Ecto neural progenitor cell (in vitro differentiated cells): ENCODE results near the gene SRL.
"Not testable (repeated sequence)": the region's sequence is repeated elsewhere in the genome, so short reads cannot be mapped to it uniquely, and the experiment has no call there.

Experiments
- DNase-seq: peaks from one replicate; pipeline ENCODE4 v3.0.0-alpha.2; 2018; ENCODE audit warnings: low spot score

Gene SRL

GRCh38 chr16:4226251-4227039 is 15.4 kb downstream of the SRL start:
- DNase-seq = no peak

DNA sequence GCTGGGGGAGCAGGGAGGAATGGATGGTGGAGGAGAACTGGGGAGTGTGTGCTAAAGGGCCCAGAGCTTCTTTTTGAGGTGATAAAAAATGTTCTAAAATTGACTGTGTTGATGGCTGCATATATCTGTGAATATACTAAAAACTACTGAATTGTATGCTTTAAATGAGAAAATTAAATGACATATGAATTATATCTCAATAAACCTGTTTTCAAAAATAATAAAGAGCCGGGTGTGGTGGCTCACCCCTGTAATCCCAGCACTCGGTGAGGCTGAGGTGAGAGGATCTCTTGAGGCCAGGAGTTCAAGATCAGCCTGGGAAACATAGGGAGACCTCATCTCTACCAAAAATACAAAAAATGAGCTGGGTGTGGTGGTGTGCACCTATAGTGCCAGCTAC is 16.8 kb downstream of the SRL start:
- no peak for DNase-seq

DNA sequence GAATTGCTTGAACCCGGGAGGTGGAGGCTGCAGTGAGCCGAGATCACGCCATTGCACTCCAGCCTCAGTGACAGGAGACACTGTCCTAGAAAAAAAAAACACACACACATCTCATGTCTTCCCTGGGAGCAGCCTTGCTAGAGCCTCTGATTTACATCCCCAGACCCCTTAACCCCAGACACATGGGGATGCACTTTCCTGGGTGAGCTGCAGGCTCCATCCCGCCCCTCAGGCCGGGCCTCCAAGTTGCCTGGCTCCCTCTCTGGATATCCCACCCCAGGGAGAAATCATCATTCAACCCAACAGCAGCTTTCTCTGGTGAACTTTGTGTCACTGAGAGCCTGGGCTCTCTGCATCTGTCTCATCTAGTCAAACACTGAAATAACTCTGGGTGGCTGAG is 21.5 kb downstream of the SRL start:
- DNase-seq = no peak

GRCh38 chr16:4218202-4218601 is 23.7 kb downstream of the SRL start:
- DNase-seq = no peak

- no peak for DNase-seq
Measured at GRCh38 chr16:4217204-4218131, 24.4 kb downstream of the SRL start.

- DNase-seq = no peak
Measured at GRCh38 chr16:4216596-4216995, 25.3 kb downstream of the SRL start.

GRCh38 chr16:4215106-4215505 is 26.8 kb downstream of the SRL start:
- no peak for DNase-seq

- no peak for DNase-seq
Measured at GRCh38 chr16:4214215-4214621, 27.7 kb downstream of the SRL start.

DNA sequence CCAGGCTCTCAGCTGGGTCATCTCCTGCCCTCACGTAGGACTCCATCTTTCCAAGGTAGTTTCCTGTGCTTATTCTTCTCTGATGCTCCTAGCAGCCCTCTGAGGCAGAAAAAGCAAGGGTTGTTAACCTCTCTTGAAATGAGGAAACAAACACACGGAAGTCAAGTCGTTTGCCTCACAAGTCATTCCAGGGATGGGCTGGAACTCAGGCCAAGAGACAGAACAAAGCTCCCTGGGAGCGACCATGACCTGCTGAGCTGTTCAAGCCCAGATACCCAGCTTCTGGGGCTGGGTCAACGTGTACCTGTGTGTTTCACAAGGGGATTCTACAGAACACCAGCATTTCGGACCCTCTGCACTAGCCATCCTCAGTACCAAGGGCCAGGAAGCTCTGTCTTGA is 28.1 kb downstream of the SRL start:
- DNase-seq = no peak

DNA sequence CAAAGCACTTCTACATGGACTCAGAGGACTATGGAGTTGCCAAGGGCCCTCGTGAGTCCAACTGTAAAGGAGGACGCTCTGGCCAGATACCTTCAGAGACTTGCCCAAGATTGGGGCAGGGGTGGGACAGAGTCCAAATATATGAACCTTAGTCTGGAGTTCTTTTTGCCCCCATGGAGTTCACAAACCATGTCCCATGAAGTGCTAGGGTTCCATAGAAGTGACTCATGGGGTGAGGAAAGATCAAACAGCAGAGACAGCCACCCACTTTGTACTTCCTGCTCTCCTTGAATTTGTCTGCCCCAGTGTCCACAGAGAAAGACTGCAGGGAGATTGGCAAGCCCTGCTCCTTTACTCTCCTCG is 29.0 kb downstream of the SRL start:
- DNase-seq = no peak

GRCh38 chr16:4212211-4212933 is 29.5 kb downstream of the SRL start:
- no peak for DNase-seq

- not testable (repeated sequence) for DNase-seq
Measured at GRCh38 chr16:4211445-4212210, 30.3 kb downstream of the SRL start.

GRCh38 chr16:4209666-4210065 is 32.2 kb downstream of the SRL start:
- DNase-seq = no peak

- DNase-seq = no peak
Measured at GRCh38 chr16:4208341-4208751, 33.5 kb downstream of the SRL start.

DNA sequence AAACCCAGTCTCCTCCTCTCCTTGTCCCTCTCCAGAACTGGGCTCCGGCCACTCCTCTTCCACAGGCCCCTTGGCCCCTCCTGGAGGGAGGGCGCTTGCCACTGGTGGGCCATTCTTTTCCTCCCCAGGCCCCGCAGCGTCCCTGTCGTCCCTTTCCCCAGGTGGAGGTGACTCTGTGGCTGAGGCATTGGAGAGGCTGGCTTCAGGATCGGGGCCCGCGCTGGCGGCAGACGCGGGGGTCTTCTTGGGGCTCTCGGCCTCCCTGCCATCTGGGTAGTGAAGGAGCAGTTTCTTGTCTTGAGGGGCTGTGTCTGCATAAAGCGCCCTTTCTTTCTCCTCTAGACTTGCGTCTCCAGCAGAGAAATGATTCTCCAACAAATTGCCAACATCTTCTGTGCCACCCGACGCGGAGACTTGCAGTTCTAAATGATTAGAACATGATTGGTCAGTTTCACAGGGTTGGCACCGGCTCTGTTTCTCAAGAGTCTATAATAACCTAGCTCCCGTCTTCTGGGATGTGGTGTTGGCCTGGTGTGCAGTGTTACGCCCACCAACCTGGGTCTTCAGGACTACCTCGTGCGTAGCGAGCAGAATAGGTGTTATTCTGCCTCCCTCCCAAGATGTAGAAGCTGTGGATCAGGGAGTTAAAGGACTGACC is 34.1 kb downstream of the SRL start:
- DNase-seq = no peak

GRCh38 chr16:4207229-4207628 is 34.7 kb downstream of the SRL start:
- DNase-seq = no peak

DNA sequence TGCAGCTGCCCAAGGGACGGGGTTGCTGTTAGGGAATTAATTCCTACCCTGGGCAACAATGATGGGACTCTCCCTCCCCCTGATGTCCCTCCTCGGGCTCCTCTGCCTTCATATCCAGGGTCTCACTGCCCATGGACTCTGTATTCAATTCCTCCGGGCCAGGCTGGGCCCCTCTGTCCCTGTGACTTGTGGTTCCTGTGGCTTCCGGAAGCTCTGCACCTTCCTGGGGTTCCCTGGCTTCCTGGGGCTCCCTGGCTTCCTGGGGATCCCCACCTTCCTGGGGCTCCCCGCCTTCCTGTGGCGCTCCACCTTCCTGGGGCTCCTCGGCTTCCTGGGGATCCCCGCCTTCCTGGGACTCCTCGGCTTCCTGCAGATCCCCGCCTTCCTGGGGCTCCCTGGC is 35.2 kb downstream of the SRL start:
- no peak for DNase-seq

GRCh38 chr16:4205971-4206370 is 35.9 kb downstream of the SRL start:
- no peak for DNase-seq

GRCh38 chr16:4204521-4204920 is 37.4 kb downstream of the SRL start:
- no peak for DNase-seq

DNA sequence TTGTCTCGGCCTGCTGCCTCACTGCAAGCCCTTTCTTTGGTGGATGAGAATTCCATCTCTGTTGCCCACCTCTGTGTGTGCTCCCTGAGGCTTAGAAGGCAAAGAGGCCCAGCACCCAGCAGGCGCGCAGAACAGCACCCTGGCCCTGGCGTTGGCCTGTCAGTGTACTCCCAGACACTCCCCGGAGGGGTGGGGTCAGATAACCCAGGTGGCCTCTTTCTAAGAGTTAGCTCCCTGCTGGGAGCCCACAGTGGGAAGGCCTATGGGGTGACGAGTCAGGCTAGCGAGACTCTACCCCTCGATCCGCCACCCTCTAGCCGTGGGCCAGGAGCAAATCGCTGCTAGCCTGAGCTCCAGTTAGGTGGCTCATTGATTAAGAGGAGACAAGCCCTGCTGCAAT is 38.1 kb downstream of the SRL start:
- no peak for DNase-seq

DNA sequence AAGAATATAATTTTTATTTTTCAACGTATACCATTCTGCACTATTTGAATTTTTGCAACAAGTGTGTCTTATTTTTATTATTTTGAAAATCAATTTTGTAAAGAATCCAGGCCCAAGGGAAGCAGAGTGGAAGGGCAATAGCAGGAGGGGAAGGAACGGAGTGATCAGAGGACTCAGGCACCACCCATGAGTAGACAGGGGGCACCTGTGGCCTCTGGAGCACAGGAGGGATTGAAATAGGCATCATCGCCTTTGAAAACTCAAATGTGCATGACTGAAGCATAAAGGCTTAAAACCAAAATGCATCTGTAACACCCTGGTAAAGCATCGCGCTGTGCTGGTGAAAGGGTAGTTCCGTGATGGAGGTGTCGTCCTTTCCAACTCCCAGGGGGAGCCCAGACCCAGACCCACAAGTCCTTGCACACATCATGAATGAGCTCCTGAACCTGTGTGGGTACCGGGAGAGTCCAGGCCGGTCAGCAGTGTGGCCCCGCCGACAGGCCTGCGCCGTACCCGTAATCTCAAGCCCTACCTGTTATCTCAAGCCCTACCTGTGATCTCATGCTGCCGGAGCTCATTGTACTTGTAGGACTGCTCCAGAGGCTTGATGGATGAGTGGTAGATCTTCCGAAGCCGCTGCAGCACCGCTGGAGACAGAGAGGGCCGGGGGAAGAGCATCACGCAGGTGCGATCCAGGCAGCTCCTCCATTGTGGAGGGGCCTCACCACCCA is 39.1 kb downstream of the SRL start:
- DNase-seq = no peak
